UCSD-AML1 (cell line): ENCODE data around the gene UTP20.

Experiments
- DNase-seq: peaks from one replicate; lab custom pipeline; 2025; ENCODE audit not compliant: unreplicated experiment; lab: John Stamatoyannopoulos, UW

The UTP20 gene

DNA sequence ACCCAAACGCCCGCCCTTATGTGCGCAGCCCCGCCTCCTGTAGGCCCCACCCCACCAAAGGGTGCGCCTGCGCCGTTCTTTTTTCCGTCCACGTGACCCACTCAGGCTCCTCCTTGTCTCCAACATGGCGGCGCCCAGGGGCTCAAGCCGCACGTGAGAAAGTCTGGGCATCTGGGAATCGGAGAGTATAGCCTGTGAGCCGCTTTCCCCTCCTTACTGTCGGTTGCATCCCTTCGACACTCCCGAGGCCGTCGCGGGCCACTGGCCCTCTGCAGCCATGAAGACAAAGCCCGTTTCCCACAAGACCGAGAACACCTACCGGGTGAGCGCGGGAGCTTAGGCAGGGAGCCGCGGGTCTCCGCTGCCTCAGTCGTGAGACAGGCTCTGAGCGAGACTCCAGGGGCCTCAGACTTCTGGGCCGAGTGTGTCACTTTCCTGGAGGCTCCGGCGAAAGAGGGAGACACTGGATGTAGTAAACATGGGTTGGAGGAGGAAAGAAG lies at the start of gene UTP20:
Gene UTP20 (plus strand): TSS at position 100 of the 500 bp plus-strand sequence. CDS start 178 bp downstream, at position 278.
- peak; percentile 90 for DNase-seq

DNA sequence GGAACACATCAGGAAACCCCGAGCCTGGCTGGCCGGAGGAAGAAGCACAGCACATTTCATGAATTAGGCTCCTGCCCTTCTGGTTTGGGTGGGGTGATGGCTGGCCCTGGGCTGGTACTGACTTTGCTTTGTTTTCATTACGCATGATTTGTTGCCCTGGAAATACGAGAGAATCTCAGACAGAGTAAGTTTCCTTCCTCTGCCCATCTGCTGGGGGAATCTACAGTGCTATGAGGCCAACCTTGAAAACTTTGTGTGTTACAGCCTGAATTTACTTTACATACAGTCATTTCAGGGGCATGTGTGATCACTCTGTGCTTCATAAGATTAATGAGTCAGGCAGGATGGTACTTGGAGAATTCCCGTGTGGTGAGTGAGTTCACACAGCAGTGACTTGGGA lies 49.4 kb upstream of the UTP20 start:
- no peak for DNase-seq

DNA sequence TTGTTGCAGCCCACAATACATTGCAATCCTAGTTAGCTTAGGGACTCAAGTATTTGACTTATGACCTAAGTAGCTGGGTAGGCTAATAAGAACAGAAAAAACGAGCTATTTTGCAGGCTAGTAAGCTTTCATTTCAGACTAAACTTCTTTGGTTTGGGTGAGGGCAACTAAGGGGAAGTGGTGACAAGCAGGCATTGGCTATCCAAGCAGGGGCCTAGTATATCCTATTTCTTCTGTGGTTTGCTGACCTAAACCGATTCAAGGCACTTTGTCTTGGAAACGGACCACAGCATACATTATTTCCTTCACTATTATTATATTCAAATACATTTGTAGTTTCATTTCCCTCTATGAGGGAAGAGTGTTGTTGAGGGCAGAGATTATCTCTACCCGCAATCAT lies 48.3 kb upstream of the UTP20 start:
- no peak for DNase-seq

DNA sequence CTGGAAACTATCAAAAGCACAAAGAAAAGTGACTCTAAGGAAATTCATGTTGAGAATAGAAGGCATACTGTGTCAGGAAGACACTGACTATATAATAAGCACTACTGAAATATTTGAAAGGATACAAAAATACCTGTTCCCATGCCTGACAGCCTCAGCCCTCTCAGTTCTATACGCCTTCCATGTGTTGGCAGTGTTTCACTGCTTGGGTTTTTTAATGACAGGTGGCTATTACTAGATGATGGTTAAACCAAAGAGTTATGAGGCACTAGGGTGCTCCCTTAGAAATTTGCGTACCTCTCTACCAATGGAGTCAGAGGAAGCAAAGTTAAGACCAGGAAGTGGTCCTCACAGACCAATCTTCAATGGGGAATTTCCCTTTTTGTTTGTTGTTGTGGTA lies 44.2 kb upstream of the UTP20 start:
- no peak for DNase-seq

DNA sequence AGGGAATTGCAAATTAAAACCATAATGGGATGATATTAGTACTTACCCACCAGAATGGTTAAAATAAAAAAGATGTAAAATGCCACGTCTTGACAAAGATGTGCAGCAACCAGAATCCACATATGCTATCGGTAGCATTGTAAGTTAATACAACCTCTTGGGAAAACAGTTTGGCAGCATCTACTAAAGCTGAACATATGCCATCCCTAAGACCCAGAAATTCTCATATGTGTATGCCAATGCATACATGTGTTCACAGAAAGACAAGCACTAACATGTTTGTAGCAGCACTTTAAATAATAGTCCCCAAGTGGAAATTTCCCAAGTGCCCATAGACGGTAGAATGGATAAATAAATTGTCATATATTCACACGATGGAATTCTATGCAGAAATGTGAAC lies 41.6 kb upstream of the UTP20 start:
- no peak for DNase-seq

DNA sequence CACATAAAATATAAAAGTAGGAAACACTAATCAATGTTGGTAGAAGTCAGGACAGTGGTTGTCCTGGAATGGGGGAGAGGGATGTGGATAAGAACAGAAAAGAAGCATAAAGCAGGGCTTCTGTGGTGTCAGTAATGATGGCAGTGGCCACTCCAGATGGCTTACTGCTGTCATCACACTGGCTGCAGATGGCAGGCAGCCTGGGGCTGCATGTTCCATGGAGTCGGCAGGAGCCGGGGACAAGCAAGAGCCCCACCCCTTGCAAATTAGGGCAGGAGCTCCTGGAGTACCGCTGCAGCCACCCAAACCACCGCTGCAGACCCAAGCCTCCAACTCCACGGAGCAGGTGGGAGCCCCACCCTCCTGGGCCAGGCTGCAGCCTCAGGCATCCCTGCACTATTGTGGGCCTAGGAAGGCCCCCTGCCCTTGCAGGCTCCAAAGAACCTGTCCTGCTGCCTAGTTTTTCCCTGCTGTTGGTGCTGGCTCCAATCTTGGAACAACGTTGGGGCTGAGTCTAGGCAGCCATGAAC lies 41.0 kb upstream of the UTP20 start:
- DNase-seq, result no peak

DNA sequence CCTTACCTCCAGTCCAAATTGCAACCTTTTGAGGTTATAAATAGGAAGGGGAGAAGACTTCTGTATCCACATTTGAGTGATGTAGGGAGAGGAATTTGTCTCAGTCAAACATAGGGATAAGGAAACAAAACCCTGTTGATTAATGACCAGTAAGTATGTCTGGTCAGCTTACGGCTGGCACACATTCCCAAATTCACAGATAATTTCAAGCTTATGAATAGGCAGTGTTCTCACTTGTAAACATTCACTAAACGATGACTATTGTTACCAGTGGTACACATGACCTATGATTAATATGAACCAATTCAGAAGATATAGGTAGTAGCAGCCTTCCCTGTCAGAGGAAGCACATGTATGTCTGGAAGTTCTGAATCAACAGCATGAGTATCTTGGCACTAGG lies 36.8 kb upstream of the UTP20 start:
- DNase-seq, result no peak

DNA sequence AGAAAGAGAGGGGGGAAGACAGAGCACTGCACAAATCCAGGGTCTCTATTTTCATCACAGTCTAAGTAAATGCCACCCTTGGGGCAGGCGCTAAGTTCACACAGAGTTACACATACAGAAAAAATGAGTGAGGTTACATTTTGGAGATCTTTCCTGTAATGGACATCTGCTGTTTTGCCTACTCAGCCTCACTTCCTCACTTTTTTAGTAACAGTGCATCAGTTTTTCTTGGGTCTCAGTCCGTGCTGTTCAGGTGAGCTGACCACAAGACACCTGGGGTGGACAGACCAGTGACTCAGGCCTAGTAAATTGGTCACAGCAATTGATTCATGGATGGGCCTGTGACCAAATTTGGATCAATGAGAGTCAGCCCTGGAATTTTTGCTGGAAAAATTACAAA lies 36.3 kb upstream of the UTP20 start:
- no peak for DNase-seq

DNA sequence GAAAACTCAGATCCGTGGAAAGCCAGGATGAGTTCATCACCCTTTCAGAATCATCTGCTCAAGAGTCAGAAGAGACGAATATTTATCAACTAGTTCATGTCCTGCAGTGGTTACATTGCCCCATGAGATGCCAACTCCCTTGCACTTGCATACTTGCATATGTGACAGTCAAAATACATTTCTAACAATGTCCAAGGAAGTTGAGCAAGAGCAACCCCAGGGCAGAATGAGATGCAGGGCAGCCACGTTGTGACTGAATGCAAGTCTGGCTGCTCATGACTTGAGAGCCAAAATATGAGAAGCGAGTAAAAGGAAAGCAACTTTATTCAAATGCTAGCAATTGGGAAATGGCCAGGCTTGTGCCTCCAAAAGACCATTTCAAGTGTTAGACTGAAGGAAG lies 23.6 kb upstream of the UTP20 start:
- DNase-seq, result no peak

DNA sequence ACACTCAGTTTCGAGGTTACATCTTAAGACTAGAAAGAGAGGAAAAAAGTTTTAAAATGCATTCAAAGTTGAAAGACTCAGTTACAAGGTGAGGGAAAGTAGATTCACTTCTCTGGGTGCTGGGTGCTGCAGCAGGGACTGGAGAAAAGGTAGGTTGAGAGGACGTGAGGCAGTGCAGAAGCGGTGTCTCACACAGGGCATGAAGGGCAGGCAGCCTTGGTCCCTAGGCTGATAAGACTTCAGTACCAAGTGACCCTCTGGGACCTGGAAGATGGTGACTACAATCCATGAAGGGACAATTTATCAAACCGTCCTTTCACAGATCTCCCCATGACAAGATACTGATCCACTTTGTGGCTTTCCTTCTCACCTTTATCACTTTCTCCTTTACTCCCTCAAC lies 22.5 kb upstream of the UTP20 start:
- no peak for DNase-seq

DNA sequence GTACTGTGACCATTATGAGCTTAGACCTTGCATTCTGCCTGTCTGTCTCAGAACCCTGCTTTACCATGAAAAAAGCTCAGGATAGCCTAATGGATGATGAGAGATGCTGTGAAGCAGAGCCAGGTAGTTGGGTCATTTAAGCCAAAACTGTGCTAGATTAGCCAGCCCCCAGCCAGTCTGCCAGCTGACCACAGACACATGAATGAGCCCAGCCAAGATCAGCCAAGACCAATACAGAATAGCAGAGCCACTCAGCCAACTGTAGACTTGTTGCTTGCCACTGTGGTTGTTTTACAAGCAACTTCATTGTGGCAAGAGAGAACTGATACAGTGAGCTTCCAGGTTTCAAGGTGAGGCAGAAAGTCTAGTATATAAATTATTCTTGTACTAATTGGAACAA lies 12.8 kb upstream of the UTP20 start:
- no peak for DNase-seq

DNA sequence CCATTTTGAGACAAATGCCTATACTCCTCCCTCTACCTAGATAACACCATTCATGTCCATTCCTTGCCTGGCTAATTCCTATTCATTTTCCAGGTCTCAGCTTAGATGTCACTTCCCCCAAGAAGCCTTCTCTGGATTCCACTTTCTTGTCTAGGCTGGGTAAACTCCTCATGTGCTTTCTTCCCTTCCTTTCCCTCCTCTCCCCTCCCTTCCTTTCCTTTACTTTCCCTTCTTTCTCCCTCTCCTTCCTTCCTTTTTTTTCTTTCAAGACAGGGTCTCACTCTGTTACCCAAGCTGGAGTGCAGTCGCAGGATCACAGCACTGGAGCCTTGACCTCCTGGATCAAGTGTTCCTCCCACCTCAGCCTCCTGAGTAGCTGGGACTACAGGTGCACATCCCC lies 3.5 kb upstream of the UTP20 start:
- no peak for DNase-seq

DNA sequence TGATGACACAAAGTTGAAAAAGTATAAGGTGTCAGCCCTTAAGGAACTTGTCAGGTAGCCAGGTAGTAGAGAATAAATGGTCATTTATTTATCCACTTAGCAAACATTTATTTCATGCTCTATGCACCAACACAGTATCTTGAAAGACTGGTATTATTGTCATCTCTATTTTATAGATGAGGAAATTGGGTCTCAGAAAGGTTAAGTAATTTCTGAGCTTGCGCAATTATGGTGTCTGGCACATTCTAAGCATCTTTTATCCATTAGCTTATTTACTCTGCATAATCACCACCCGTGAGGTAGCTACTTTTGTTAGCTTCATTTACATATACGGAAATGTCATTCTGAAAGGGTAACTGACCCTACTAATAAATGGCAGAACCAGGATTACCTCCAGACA lies 2.5 kb upstream of the UTP20 start:
- DNase-seq, result no peak

DNA sequence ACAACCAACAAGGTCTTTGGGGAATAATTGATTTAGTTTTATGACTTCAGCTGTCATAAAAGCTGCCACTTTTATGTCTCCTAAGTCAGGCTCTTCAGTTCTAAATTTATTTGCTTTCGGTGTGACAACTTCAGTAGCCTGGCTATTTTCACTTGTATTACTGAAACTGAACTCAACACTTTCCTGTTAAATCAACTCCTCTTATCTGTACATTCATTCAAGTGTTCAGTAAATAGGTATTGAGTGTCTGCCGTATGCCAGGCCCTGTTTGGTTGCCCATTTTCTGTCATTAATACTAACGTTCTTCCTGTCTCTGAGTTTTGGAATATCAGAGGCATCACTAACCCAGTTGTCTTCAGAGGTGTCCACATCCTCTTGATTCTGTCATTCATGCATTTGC lies 7.5 kb downstream of the UTP20 start:
- no peak for DNase-seq

DNA sequence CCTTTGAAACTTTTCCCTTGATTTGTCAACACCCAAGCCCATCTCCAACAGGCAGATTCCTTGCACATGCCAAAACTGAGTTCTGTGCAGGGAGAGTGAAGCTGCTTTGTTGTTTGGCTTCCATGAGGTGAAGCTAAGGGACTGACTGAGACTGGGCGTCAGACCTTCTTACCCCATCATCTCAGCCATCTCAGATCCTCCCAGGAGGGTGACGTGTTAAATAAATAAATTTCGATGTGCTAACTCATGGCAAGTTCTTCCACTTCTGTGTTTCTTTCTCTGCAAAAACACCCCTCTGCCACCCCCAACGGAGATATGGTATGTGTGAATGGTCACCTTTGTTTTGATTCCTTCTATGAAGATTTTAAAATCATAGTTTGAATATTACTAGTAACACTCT lies 17.8 kb downstream of the UTP20 start:
- no peak for DNase-seq

DNA sequence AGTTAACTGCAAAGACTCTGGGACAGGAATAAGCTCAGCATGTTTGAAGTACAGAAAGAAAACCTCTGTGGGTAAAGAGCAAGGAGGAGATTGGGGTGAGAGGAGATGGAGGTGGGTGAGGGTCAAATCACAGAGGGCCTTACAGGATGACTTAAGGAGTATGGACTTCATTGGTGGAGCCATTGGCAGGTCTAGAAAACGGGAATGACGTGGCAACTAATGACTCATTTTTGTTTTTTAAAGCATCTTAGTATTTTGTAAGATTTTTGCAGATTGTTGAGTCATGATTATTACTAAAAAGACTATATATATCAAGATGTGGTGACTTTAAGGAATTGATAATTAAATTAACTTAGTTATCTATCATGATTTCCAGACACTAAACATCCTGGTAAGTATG lies 18.5 kb downstream of the UTP20 start:
- DNase-seq, result no peak

DNA sequence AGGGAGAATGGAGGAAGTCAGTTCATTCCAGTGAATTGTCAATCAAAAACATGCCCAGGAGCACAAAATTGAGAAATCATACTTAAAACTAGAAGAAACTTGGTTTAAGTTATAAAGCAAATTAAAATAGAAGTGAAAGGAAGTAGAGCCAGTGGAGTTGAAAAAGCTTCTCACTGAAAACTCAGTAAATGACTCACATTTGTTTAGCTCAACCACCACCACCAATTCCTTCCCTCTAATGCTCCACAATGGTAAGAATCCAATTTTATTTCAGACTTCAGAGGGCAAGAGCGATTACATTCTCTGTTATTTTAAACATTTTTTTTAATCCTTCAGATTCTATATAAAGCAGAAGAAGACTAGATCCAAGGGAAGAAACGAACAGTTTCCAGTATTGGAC lies 19.4 kb downstream of the UTP20 start:
- no peak for DNase-seq

DNA sequence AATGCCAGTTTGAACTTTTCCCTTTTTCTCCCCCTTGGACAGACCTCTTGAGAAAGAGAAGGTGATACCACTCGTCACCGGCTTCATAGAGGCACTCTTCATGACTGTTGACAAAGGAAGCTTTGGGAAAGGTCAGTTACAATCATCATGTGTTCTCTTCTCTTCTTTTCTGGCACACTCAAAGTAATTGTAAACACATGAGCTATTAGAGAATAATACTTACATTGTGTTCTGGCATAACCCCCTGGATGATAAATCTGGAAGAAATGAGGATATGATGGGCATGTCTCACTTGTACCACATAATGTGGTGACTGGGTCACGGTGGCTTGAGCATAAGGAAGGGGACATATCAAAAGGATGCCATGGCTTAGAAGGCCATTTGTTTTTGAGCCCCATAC lies 20.0 kb downstream of the UTP20 start:
- no peak for DNase-seq

DNA sequence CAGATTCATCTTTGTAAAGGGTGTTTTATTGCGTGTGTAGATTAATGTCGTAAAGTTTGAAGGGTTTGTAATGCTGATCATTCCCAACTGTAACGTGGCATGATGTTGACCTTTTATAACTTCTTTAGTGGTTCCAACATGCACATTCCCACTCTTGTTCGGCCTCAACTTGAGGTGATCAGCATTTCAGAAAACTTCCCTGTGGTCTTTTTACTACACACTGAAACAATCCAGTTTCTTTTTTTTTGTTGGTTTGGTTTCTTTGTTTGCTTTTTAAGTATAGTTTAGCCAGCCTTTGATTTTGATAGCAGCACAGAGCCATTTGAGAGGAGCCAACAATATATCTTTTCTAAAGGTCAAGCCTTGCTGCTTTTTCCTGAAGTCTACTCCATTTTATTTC lies 22.8 kb downstream of the UTP20 start:
- DNase-seq, result no peak

DNA sequence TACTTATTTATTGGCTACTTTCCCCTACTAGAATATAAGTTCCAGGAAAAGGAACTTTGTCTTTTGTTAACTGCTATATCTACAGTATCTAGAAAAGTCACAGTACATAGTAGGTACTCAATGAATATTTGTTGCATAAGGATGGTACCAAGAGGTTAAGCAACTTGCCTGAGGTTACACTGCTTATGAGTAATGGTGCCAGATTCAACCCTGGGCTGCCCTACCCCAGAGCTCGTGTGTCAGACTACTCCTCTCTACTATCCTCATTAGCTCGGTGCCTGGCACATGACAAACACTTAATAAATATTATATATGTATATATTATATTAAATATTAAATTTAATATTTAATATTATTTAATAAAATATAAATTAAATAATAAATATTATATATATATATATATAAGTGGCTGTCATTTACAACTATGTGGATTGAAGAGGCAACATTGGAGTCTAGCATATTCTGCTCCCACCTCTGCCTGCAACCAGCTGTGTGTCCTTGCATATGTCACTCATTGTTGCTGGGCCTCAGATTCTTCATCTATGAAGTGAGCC lies 25.4 kb downstream of the UTP20 start:
- DNase-seq, result no peak

DNA sequence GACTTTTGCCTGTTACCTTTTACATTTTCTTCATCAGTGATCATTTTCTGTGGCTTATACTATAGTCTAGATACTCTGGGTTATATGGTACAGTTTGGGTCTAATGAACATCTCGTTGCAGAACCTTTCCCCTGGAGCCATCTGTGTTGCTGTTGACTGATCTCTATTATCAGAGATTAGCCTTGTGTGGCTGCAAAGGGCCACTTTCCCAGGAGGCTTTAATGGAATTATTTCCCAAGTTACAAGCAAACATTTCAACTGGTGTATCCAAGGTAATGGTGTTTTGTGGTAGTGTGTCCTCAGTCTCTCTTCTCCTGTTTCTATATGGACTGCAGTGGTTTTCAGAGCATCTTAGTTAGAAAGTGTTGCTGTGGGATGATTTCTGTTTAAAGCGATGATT lies 25.9 kb downstream of the UTP20 start:
- no peak for DNase-seq

DNA sequence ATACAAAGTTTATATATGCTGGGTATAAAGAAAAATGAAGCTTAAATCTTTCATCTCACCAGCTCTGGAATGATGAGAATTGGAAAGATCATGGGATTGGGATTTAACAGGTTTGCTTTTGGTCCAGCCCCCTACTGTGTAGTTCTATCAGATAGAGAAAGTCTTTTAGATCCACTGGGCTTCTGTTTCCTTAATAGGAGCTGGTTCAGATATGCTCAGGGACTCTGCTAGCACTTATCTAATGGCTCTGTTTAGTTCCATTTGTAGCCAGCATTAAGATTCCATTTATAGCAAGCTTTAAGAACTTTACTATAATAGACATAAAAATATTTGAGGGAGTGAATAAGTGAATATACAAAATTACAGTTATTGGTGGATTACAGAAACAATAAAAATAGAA lies 42.6 kb downstream of the UTP20 start:
- DNase-seq, result no peak

DNA sequence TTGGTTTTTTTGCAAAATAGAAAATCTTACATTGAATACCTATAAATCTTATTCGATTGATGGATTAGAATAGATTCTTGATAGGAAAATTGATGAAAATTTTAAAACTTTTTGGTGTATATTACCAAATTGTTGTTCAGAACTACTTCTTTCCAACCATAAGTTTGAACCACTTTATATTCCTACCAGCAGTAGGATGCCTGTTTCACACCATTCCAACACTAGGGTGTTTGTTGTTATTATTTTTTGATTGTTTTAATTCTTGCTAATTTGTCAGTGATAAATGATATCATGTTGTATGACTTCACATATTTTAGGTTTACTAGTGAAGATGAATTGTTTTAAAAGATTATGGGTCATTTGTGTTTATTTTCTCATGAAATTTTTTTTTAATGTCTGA lies 43.4 kb downstream of the UTP20 start:
- no peak for DNase-seq
